Measurements from ENCODE around the gene C2CD3. TPM values are rescaled to one million over a fixed set of nuclear protein-coding genes. Genes with fewer than 3 reads are reported as not detected.

C2CD3 gene
- polyA plus RNA-seq, 3 donors, result 0.87 to 12.1 (median 2.9) TPM

GRCh38 chr11:74015919-74016684 lies 154.7 kb downstream of the C2CD3 start:
- Histone ChIP-seq H4K20me1 (ENCODE audit: insufficient read depth, low read length) (no peaks in the 10 kb centered on the region), H3K4me3 (replicated peaks in 1 of 3; ENCODE audit: low read depth in 2 of 3, low read length in 3 of 3) (no peak overlapping the region), H3K9ac (ENCODE audit: insufficient read depth, low read length, poor library complexity, severe bottlenecking) (no peak overlapping the region), H3K27me3 (ENCODE audit: control insufficient read depth in 2 of 2, insufficient read depth in 2 of 2, low read length in 2 of 2) (no peaks in the 10 kb centered on the region), H2AFZ (ENCODE audit: insufficient read depth, low read depth, low read length, poor library complexity, severe bottlenecking) (no peak overlapping the region), H3K79me2 (ENCODE audit: insufficient read depth, low read length) (peaks cover 4% of the 10 kb centered on the region), H3K36me3 (replicated peaks in 1 of 2; ENCODE audit: control insufficient read depth in 1 of 2, insufficient read depth in 2 of 2, low read length in 2 of 2) (peaks cover 10 to 33% of the 10 kb centered on the region in 2 donors), H3K4me1 (ENCODE audit: control insufficient read depth in 1 of 2, insufficient read depth in 2 of 2, low read length in 2 of 2) (peaks cover 50 to 55% of the 10 kb centered on the region in 2 donors), H3K4me2 (replicated peaks; ENCODE audit: extremely low read depth, low read length, poor library complexity, severe bottlenecking) (no peak overlapping the region), H3K9me3 (replicated peaks in 1 of 2; ENCODE audit: control insufficient read depth in 1 of 2, insufficient read depth in 1 of 2, low read length in 2 of 2) (no peaks in the 10 kb centered on the region), H3K27ac (ENCODE audit: low read depth in 1 of 2, low read length in 2 of 2) (peak overlapping the region in 1 of 2 donors; percentile 42)
- H3K27me3 Mint-ChIP-seq (ENCODE audit: low read depth in 3 of 3), result peaks cover 0 to under 1% (median 0%) of the 10 kb centered on the region in 3 donors
- H3K36me3 Mint-ChIP-seq, result peaks cover 36 to 51% of the 10 kb centered on the region in 2 donors
- DNase-seq, result no peak
- TF ChIP-seq, protein P1, sequence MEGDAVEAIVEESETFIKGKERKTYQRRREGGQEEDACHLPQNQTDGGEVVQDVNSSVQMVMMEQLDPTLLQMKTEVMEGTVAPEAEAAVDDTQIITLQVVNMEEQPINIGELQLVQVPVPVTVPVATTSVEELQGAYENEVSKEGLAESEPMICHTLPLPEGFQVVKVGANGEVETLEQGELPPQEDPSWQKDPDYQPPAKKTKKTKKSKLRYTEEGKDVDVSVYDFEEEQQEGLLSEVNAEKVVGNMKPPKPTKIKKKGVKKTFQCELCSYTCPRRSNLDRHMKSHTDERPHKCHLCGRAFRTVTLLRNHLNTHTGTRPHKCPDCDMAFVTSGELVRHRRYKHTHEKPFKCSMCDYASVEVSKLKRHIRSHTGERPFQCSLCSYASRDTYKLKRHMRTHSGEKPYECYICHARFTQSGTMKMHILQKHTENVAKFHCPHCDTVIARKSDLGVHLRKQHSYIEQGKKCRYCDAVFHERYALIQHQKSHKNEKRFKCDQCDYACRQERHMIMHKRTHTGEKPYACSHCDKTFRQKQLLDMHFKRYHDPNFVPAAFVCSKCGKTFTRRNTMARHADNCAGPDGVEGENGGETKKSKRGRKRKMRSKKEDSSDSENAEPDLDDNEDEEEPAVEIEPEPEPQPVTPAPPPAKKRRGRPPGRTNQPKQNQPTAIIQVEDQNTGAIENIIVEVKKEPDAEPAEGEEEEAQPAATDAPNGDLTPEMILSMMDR (IDR thresholded peaks at IDR 0.05), result no peak
- no peaks in the 10 kb centered on the region for H3K9me3 Mint-ChIP-seq
- H3K4me3 Mint-ChIP-seq, result no peak overlapping the region
- peaks cover 20% of the 10 kb centered on the region for H3K4me1 Mint-ChIP-seq
- intact Hi-C loops (cut with micrococcal nuclease), result no loop called here
- peak overlapping the region in 2 of 7 donors; percentile 15 to 64 for H3K27ac Mint-ChIP-seq
- 100% methylated on average over 1 of the region's 5 CpGs for WGBS (ENCODE audit: insufficient coverage)

DNA sequence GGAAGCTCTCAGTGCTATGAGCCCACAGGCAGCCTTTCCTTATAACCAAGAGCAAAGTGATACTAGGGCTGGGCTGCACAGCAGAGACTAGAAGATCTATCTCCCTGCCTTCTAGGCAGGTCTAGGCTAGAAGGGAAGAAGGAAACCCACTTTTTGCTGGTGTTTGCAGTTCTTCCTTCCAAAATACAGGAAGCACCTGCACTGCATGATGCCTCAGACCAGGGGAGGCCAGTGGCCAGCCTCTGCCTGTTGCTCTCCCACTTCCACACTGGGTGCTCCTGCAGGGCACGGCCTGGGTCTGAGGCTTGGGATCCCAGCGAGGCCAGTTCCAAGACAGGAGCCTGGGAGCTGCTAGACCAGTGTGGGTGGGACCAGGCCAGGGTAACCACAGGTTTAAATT lies 155.9 kb downstream of the C2CD3 start:
- Histone ChIP-seq H3K27me3 (ENCODE audit: control insufficient read depth in 2 of 2, insufficient read depth in 2 of 2, low read length in 2 of 2) (no peaks in the 10 kb centered on the region), H3K9me3 (replicated peaks in 1 of 2; ENCODE audit: control insufficient read depth in 1 of 2, insufficient read depth in 1 of 2, low read length in 2 of 2) (no peaks in the 10 kb centered on the region), H3K27ac (ENCODE audit: low read depth in 1 of 2, low read length in 2 of 2) (peak overlapping the region; percentile 33 to 38), H3K9ac (ENCODE audit: insufficient read depth, low read length, poor library complexity, severe bottlenecking) (no peak overlapping the region), H2AFZ (ENCODE audit: insufficient read depth, low read depth, low read length, poor library complexity, severe bottlenecking) (no peak overlapping the region), H3K36me3 (replicated peaks in 1 of 2; ENCODE audit: control insufficient read depth in 1 of 2, insufficient read depth in 2 of 2, low read length in 2 of 2) (peaks cover 10 to 33% of the 10 kb centered on the region in 2 donors), H3K4me3 (replicated peaks in 1 of 3; ENCODE audit: low read depth in 2 of 3, low read length in 3 of 3) (no peak overlapping the region), H3K79me2 (ENCODE audit: insufficient read depth, low read length) (peaks cover 4% of the 10 kb centered on the region), H4K20me1 (ENCODE audit: insufficient read depth, low read length) (no peaks in the 10 kb centered on the region), H3K4me1 (ENCODE audit: control insufficient read depth in 1 of 2, insufficient read depth in 2 of 2, low read length in 2 of 2) (peaks cover 42 to 51% of the 10 kb centered on the region in 2 donors), H3K4me2 (replicated peaks; ENCODE audit: extremely low read depth, low read length, poor library complexity, severe bottlenecking) (no peak overlapping the region)
- peaks cover 0 to 2% (median 0%) of the 10 kb centered on the region in 3 donors for H3K27me3 Mint-ChIP-seq (ENCODE audit: low read depth in 3 of 3)
- peak in 1 of 3 donors; percentile 29 for DNase-seq
- TF ChIP-seq, protein P1 (IDR thresholded peaks at IDR 0.05), result no peak
- WGBS (ENCODE audit: insufficient coverage), result no CpG with 5 or more reads among the region's 2 CpGs
- intact Hi-C loops (cut with micrococcal nuclease), result no loop called here
- H3K4me3 Mint-ChIP-seq, result no peak overlapping the region
- no peaks in the 10 kb centered on the region for H3K9me3 Mint-ChIP-seq
- peaks cover 31% of the 10 kb centered on the region for H3K4me1 Mint-ChIP-seq
- peaks cover 40 to 59% of the 10 kb centered on the region in 2 donors for H3K36me3 Mint-ChIP-seq
- peak overlapping the region in 1 of 7 donors; percentile 21 for H3K27ac Mint-ChIP-seq

All from CD14-positive monocyte (primary cell).